Endothelial cell (in vitro differentiated cells): ENCODE results near the gene DDX18. TPM values are rescaled to one million over a fixed set of nuclear protein-coding genes. Genes with fewer than 3 reads are reported as not detected.
A peak's percentile ranks its signal among the peaks of the same experiment; 100 is the strongest.

Experiments
- DNase-seq: peaks from one replicate; pipeline ENCODE4 v3.0.0; 2021; ENCODE audit warnings: low spot score
- H3K27ac Mint-ChIP-seq: one replicate; pipeline ENCODE4 v1.8.0; 2021; ENCODE audit warnings: mixed read lengths, inconsistent platforms; ENCODE audit not compliant: unreplicated experiment
- H3K27me3 Mint-ChIP-seq: one replicate; pipeline ENCODE4 v1.8.0; 2021; ENCODE audit warnings: mild to moderate bottlenecking, moderate library complexity, mixed read lengths, inconsistent platforms; ENCODE audit not compliant: unreplicated experiment
- H3K36me3 Mint-ChIP-seq: one replicate; pipeline ENCODE4 v1.8.0; 2021; ENCODE audit warnings: mild to moderate bottlenecking, low read depth, mixed read lengths, inconsistent platforms; ENCODE audit not compliant: unreplicated experiment
- H3K4me1 Mint-ChIP-seq: one replicate; pipeline ENCODE4 v1.8.0; 2021; ENCODE audit warnings: mild to moderate bottlenecking, mixed read lengths, inconsistent platforms; ENCODE audit not compliant: unreplicated experiment
- H3K4me3 Mint-ChIP-seq: one replicate; pipeline ENCODE4 v1.8.0; 2021; ENCODE audit warnings: mild to moderate bottlenecking, mixed read lengths, inconsistent platforms; ENCODE audit not compliant: unreplicated experiment
- H3K9me3 Mint-ChIP-seq: one replicate; pipeline ENCODE4 v1.8.0; 2021; ENCODE audit warnings: mixed read lengths, inconsistent platforms; ENCODE audit not compliant: unreplicated experiment
- total RNA-seq: library from RNA; stranded (reverse); fragmentation: NEBNext Ultra II Directional; extraction: Animal tissue kit (Norgen Biotek cat#: 25700); gene quantifications from one replicate; pipeline ENCODE4 v1.2.1, GENCODE V29; 2021; ENCODE audit not compliant: unreplicated experiment
- TF ChIP-seq, protein P1 (sequence below): fragments of 200-600 bp; sonication (generic); IDR thresholded peaks from one replicate; pipeline ENCODE4 v1.5.0; 2021; ENCODE audit warnings: antibody characterized with exemption; ENCODE audit not compliant: unreplicated experiment

Gene DDX18
- total RNA-seq, 1 donor from 2014 or later, result 67.3 TPM

DNA sequence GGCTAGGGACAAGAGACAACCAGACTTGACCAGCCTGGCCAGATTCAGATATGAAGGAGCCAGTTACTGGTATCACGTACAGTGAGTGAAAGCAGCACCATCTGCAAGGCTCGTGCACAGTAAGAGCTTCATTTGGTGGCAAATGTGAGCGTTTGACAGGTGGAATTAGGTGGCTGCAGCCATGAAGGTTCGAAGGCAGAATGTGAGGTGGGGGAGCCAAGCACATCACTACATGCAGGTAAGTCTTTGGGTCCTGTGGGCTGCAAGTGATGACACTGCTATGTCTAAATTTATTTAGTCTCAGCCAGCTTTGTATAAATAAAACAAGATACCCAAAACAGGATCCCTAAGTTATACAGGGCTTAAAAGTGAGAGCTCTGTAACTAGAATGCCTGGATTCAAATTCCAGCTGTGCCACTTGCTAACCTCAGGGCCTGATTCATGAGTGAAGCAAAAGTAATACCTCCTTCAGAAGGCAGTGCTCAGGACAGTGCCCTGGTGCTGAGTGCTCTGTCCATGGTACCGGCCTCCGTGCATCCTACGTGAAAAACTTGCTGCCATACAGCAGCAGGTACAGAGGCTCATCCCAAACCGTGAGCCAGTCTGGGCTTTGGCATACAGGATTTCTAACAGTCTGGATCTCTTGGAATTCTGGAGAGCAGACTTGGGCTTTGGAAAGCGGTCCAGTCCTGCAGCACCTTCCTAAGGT lies 18.6 kb downstream of the DDX18 start:
- peaks cover 40% of the 10 kb centered on the region for H3K36me3 Mint-ChIP-seq
- H3K4me3 Mint-ChIP-seq, result no peak overlapping the region
- peaks cover 14% of the 10 kb centered on the region for H3K4me1 Mint-ChIP-seq
- H3K27me3 Mint-ChIP-seq, result peaks cover 1% of the 10 kb centered on the region
- TF ChIP-seq, protein P1, sequence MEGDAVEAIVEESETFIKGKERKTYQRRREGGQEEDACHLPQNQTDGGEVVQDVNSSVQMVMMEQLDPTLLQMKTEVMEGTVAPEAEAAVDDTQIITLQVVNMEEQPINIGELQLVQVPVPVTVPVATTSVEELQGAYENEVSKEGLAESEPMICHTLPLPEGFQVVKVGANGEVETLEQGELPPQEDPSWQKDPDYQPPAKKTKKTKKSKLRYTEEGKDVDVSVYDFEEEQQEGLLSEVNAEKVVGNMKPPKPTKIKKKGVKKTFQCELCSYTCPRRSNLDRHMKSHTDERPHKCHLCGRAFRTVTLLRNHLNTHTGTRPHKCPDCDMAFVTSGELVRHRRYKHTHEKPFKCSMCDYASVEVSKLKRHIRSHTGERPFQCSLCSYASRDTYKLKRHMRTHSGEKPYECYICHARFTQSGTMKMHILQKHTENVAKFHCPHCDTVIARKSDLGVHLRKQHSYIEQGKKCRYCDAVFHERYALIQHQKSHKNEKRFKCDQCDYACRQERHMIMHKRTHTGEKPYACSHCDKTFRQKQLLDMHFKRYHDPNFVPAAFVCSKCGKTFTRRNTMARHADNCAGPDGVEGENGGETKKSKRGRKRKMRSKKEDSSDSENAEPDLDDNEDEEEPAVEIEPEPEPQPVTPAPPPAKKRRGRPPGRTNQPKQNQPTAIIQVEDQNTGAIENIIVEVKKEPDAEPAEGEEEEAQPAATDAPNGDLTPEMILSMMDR, result no peak
- peak; percentile 38 for DNase-seq
- H3K9me3 Mint-ChIP-seq, result no peaks in the 10 kb centered on the region
- H3K27ac Mint-ChIP-seq, result no peak overlapping the region

DNA sequence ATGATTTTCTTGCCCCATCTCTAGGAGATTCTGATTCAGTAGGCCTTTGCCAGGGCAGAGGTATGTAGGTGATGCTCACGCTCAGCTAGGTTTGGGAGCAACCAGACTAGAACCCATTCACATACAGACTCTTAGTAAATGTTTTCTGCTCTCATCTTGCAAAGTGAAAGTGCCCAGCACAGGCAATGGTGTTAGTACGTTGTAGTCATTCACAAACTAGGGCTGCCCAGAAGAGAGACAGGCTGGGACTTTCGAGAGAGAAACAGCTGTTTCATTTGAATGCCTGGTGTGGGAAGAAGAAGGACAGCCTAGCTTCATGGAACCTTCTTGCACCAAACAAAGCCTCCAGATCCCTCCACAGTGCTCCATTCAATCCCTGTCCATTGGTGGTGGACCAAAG lies 19.4 kb downstream of the DDX18 start:
- H3K4me3 Mint-ChIP-seq, result no peak overlapping the region
- H3K27ac Mint-ChIP-seq, result no peak overlapping the region

DNA sequence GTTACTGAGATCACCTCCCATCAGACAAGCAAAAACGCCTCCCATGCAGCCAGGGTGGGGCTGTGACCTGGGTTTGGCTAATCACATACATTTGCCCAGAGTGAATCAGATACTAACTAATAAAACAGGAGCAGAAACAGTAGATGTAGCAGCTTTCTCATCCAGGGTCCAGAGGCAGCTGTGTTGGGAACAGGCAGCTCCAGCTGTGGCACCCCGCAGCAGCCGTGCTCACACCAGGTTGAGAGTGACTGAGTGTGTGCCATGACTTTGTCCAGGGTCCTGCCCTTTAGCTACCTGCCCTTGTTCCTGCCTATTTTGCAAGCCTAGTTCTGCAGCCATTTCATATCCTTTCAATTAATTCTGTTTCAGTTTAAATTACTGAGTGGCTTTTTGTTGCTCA lies 20.5 kb downstream of the DDX18 start:
- H3K36me3 Mint-ChIP-seq, result peaks cover 29% of the 10 kb centered on the region
- no peak overlapping the region for H3K27ac Mint-ChIP-seq
- no peaks in the 10 kb centered on the region for H3K9me3 Mint-ChIP-seq
- TF ChIP-seq, protein P1, result no peak
- H3K27me3 Mint-ChIP-seq, result peaks cover 1% of the 10 kb centered on the region
- peaks cover 14% of the 10 kb centered on the region for H3K4me1 Mint-ChIP-seq
- no peak for DNase-seq
- no peak overlapping the region for H3K4me3 Mint-ChIP-seq

More for the DNA sequence above, 19.4 kb downstream of the DDX18 start:
- no peak for DNase-seq
- peaks cover 35% of the 10 kb centered on the region for H3K36me3 Mint-ChIP-seq
- H3K9me3 Mint-ChIP-seq, result no peaks in the 10 kb centered on the region
- H3K27me3 Mint-ChIP-seq, result peaks cover 1% of the 10 kb centered on the region
- H3K4me1 Mint-ChIP-seq, result peaks cover 14% of the 10 kb centered on the region
- TF ChIP-seq, protein P1, result no peak

DNA sequence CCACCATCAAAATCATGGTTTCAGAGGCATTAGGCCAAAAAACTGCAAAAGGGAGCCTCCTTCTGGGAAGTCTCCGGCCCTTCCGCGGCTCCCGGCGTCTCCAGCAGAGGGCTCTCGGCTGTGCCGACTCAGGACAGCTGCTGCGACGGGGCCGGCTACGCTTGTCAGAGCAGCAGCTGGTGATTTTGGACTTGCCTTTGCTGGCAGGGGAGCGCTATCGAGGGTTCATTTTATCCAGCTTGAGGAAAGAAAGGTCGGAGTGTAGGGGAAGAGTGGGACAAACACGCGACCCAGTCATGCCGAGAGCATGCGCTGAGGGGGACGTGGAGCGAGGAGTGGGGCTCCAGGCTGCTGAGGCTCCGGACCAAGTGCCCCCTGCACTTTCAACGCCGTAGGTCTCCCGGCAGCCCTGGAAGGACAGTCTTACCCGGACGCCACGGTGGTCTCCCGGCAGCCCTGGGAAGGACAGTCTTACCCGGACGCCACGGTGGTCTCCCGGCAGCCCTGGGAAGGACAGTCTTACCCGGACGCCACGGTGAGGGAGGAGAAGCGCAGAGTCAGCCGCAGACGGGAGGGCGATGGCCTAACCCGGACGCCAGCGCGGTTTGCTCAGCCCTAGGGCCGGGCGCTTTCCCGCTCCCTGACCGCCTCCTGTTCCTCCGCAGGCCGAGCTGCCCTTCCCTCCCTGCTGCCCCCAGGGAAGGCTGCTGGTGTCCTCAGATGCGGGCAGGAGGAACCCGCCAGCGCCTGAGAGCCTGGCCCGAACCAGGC lies 21.7 kb downstream of the DDX18 start:
- TF ChIP-seq, protein P1, result peak; percentile 41
- DNase-seq, result peak; percentile 90
- Mint-ChIP-seq H3K4me3 (peak overlapping the region; percentile 82), H3K36me3 (peaks cover 24% of the 10 kb centered on the region), H3K27me3 (peaks cover 1% of the 10 kb centered on the region), H3K4me1 (peaks cover 14% of the 10 kb centered on the region), H3K9me3 (no peaks in the 10 kb centered on the region), H3K27ac (no peak overlapping the region)

DNA sequence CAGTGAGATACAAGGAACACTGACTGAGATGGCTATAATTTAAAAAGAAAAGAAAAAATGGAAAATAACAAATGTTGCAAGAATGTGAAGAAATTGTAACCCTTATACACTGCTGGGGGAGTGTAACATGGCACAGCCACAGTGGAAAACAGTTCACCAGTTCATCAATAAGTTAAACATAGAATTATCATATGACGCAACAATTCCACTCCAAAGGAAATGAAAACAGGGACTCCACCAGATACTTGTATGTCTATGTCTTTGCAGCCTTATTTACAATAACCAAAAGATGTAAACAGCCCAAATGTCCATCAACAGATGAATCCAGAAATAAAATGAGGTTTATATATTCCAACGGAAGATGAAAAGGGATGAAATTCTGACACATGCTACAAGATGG lies 30.8 kb downstream of the DDX18 start:
- no peak overlapping the region for H3K4me3 Mint-ChIP-seq
- no peaks in the 10 kb centered on the region for H3K9me3 Mint-ChIP-seq
- TF ChIP-seq, protein P1, result no peak
- peaks cover 5% of the 10 kb centered on the region for H3K36me3 Mint-ChIP-seq
- H3K27me3 Mint-ChIP-seq, result peaks cover 1% of the 10 kb centered on the region
- no peak overlapping the region for H3K27ac Mint-ChIP-seq
- no peak for DNase-seq
- peaks cover 13% of the 10 kb centered on the region for H3K4me1 Mint-ChIP-seq
